Trophoblast cell (in vitro differentiated cells and primary cell): ENCODE data around the gene CEP192.

Experiments
- DNase-seq, 2 donors: peaks; one replicate each; pipeline ENCODE4 v3.0.0-alpha.2; 2016
- H2AFZ ChIP-seq: 2 replicates; pipeline ENCODE4 v1.6.1; 2013; ENCODE audit warnings: low read length, moderate library complexity, mild to moderate bottlenecking; ENCODE audit not compliant: insufficient read depth, poor library complexity
- H2AK5ac ChIP-seq: 2 replicates; pipeline ENCODE4 v1.6.1; 2013; ENCODE audit warnings: mild to moderate bottlenecking, low read length
- H2BK120ac ChIP-seq: 2 replicates; pipeline ENCODE4 v1.6.1; 2013; ENCODE audit warnings: low read length, mild to moderate bottlenecking, moderate library complexity; ENCODE audit not compliant: insufficient read depth, poor library complexity
- H2BK12ac ChIP-seq: 2 replicates; pipeline ENCODE4 v1.6.1; 2013; ENCODE audit warnings: mild to moderate bottlenecking, low read length, moderate library complexity
- H2BK5ac ChIP-seq: 2 replicates; pipeline ENCODE4 v1.6.1; 2013; ENCODE audit warnings: low read length, low read depth, moderate library complexity, mild to moderate bottlenecking; ENCODE audit not compliant: poor library complexity
- H3K14ac ChIP-seq: 2 replicates; pipeline ENCODE4 v1.6.1; 2013; ENCODE audit warnings: mild to moderate bottlenecking, low read length
- H3K18ac ChIP-seq: 2 replicates; pipeline ENCODE4 v1.6.1; 2013; ENCODE audit warnings: mild to moderate bottlenecking, low read length
- H3K23ac ChIP-seq: 2 replicates; pipeline ENCODE4 v1.6.1; 2013; ENCODE audit warnings: low read length
- H3K27ac ChIP-seq: 2 replicates; pipeline ENCODE4 v1.5.1; 2013; ENCODE audit warnings: low read depth, mild to moderate bottlenecking, inconsistent platforms, low read length, moderate library complexity
- H3K27me3 ChIP-seq: 2 replicates; pipeline ENCODE4 v1.6.1; 2013; ENCODE audit warnings: inconsistent platforms, mild to moderate bottlenecking, low read length, moderate library complexity; ENCODE audit not compliant: insufficient read depth
- H3K36me3 ChIP-seq, 2 experiments: 1 replicate in 1 of 2; 2 replicates in 1 of 2; pipeline ENCODE4 v1.6.1; 2013; ENCODE audit warnings: low read length in 2 of 2, mild to moderate bottlenecking in 2 of 2, moderate library complexity in 1 of 2; ENCODE audit not compliant: insufficient read depth in 2 of 2, control insufficient read depth in 1 of 2
- H3K4ac ChIP-seq: 2 replicates; pipeline ENCODE4 v1.6.1; 2013; ENCODE audit warnings: low read depth, mild to moderate bottlenecking, low read length, moderate library complexity
- H3K4me1 ChIP-seq, 2 experiments: 1 replicate in 1 of 2; 2 replicates in 1 of 2; pipeline ENCODE4 v1.6.1; 2013; ENCODE audit warnings: low read length in 2 of 2, mild to moderate bottlenecking in 2 of 2, moderate library complexity in 1 of 2; ENCODE audit not compliant: insufficient read depth in 2 of 2, control insufficient read depth in 1 of 2
- H3K4me2 ChIP-seq: 2 replicates; pipeline ENCODE4 v1.6.1; 2013; ENCODE audit warnings: inconsistent platforms, mild to moderate bottlenecking, low read length, moderate library complexity
- H3K4me3 ChIP-seq: 2 replicates; pipeline ENCODE4 v1.5.1; 2013; ENCODE audit warnings: mild to moderate bottlenecking, low read depth, low read length, inconsistent platforms
- H3K79me1 ChIP-seq: one replicate; pipeline ENCODE4 v1.6.1; 2013; ENCODE audit warnings: low read length
- H3K79me2 ChIP-seq: 2 replicates; pipeline ENCODE4 v1.6.1; 2013; ENCODE audit warnings: low read length, mild to moderate bottlenecking; ENCODE audit not compliant: control insufficient read depth, insufficient read depth, poor library complexity
- H3K9ac ChIP-seq: 2 replicates; pipeline ENCODE4 v1.6.1; 2013; ENCODE audit warnings: mild to moderate bottlenecking, low read length
- H3K9me3 ChIP-seq: 2 replicates; pipeline ENCODE4 v1.6.1; 2013; ENCODE audit warnings: low read depth, mild to moderate bottlenecking, control low read depth, inconsistent platforms, low read length; ENCODE audit not compliant: insufficient read depth
- H4K12ac ChIP-seq: 2 replicates; pipeline ENCODE4 v1.6.1; 2013; ENCODE audit warnings: low read depth, mild to moderate bottlenecking, low read length, moderate library complexity
- H4K8ac ChIP-seq: 2 replicates; pipeline ENCODE4 v1.6.1; 2013; ENCODE audit warnings: low read depth, mild to moderate bottlenecking, low read length, moderate library complexity
- H4K91ac ChIP-seq: one replicate; pipeline ENCODE4 v1.6.1; 2013; ENCODE audit warnings: low read depth, mild to moderate bottlenecking, low read length, moderate library complexity
- WGBS: extraction: QIAGEN DNeasy Blood & Tissue Kit; methylation state at CpG from one replicate; pipeline ENCODE4 v1.1.7; 2013; ENCODE audit warnings: missing lambda C conversion rate; ENCODE audit not compliant: insufficient read length, insufficient coverage; ENCODE audit errors: extremely low coverage; 5-methylcytosine and 5-hydroxymethylcytosine counted together

CEP192 gene

GRCh38 chr18:13004396-13004795 is 13.2 kb downstream of the CEP192 start:
- Histone ChIP-seq H4K8ac (no peak overlapping the region), H3K18ac (no peak overlapping the region), H3K9me3 (no peaks in the 10 kb centered on the region), H4K91ac (no peak overlapping the region), H3K9ac (no peak overlapping the region), H4K12ac (no peak overlapping the region), H3K79me1 (no peaks in the 10 kb centered on the region), H3K14ac (no peak overlapping the region), H3K4me3 (no peak overlapping the region), H3K4me1 (no peaks in the 10 kb centered on the region), H3K27ac (no peak overlapping the region), H2AFZ (no peak overlapping the region), H3K4ac (no peak overlapping the region), H3K79me2 (no peaks in the 10 kb centered on the region), H3K36me3 (peaks cover 9 to 13% of the 10 kb centered on the region in 2 experiments), H2BK12ac (no peak overlapping the region), H2AK5ac (no peak overlapping the region), H3K4me2 (no peak overlapping the region), H2BK120ac (no peak overlapping the region), H2BK5ac (no peak overlapping the region), H3K23ac (no peak overlapping the region), H3K27me3 (no peaks in the 10 kb centered on the region)
- WGBS, result 100% methylated on average over 1 of the region's 8 CpGs
- no peak for DNase-seq

GRCh38 chr18:13005289-13005688 is 14.1 kb downstream of the CEP192 start:
- H3K18ac ChIP-seq, result no peak overlapping the region
- no peak overlapping the region for H4K12ac ChIP-seq
- no peak overlapping the region for H4K91ac ChIP-seq
- H3K27me3 ChIP-seq, result no peaks in the 10 kb centered on the region
- no peaks in the 10 kb centered on the region for H3K79me2 ChIP-seq
- peaks cover 13 to 18% of the 10 kb centered on the region in 2 experiments for H3K36me3 ChIP-seq
- no peaks in the 10 kb centered on the region for H3K4me1 ChIP-seq
- no peak overlapping the region for H3K14ac ChIP-seq
- no peak overlapping the region for H2BK5ac ChIP-seq
- H2BK12ac ChIP-seq, result no peak overlapping the region
- no peak overlapping the region for H3K27ac ChIP-seq
- H2AFZ ChIP-seq, result no peak overlapping the region
- H3K9me3 ChIP-seq, result no peaks in the 10 kb centered on the region
- H2BK120ac ChIP-seq, result no peak overlapping the region
- H3K9ac ChIP-seq, result no peak overlapping the region
- no peak overlapping the region for H3K4ac ChIP-seq
- no peaks in the 10 kb centered on the region for H3K79me1 ChIP-seq
- H3K4me3 ChIP-seq, result no peak overlapping the region
- no peak overlapping the region for H3K23ac ChIP-seq
- H4K8ac ChIP-seq, result no peak overlapping the region
- no peak for DNase-seq
- H2AK5ac ChIP-seq, result no peak overlapping the region
- WGBS, result no CpG with 5 or more reads among the region's 1 CpG
- no peak overlapping the region for H3K4me2 ChIP-seq

GRCh38 chr18:13006531-13007247 is 15.5 kb downstream of the CEP192 start:
- Histone ChIP-seq H2BK12ac (no peak overlapping the region), H3K9me3 (no peaks in the 10 kb centered on the region), H3K4ac (no peak overlapping the region), H2AFZ (no peak overlapping the region), H4K8ac (no peak overlapping the region), H3K23ac (no peak overlapping the region), H3K4me3 (no peak overlapping the region), H3K27me3 (no peaks in the 10 kb centered on the region), H2BK120ac (no peak overlapping the region), H3K4me2 (no peak overlapping the region), H4K12ac (no peak overlapping the region), H3K79me2 (no peaks in the 10 kb centered on the region), H3K4me1 (no peaks in the 10 kb centered on the region), H3K36me3 (peaks cover 16 to 21% of the 10 kb centered on the region in 2 experiments), H3K27ac (no peak overlapping the region), H2AK5ac (no peak overlapping the region), H3K18ac (no peak overlapping the region), H3K79me1 (no peaks in the 10 kb centered on the region), H4K91ac (no peak overlapping the region), H3K14ac (no peak overlapping the region), H3K9ac (no peak overlapping the region), H2BK5ac (no peak overlapping the region)
- WGBS, result no CpG with 5 or more reads among the region's 12 CpGs
- DNase-seq, result no peak

GRCh38 chr18:13007248-13007560 is 16.0 kb downstream of the CEP192 start:
- Histone ChIP-seq H3K4ac (no peak overlapping the region), H3K9ac (no peak overlapping the region), H2BK12ac (no peak overlapping the region), H2BK120ac (no peak overlapping the region), H3K14ac (no peak overlapping the region), H4K8ac (no peak overlapping the region), H3K79me2 (no peaks in the 10 kb centered on the region), H4K12ac (no peak overlapping the region), H4K91ac (no peak overlapping the region), H3K18ac (no peak overlapping the region), H3K23ac (no peak overlapping the region), H2BK5ac (no peak overlapping the region), H3K4me2 (no peak overlapping the region), H3K36me3 (peaks cover 18 to 21% of the 10 kb centered on the region in 2 experiments), H3K4me1 (no peaks in the 10 kb centered on the region), H3K27ac (no peak overlapping the region), H3K27me3 (no peaks in the 10 kb centered on the region), H3K9me3 (no peaks in the 10 kb centered on the region), H2AK5ac (no peak overlapping the region), H2AFZ (no peak overlapping the region), H3K4me3 (no peak overlapping the region), H3K79me1 (no peaks in the 10 kb centered on the region)
- no CpG with 5 or more reads among the region's 2 CpGs for WGBS
- no peak for DNase-seq
